Measurements from ENCODE around the gene DSCAML1.

The DSCAML1 gene

GRCh38 chr11:117761993-117762392 lies 35.0 kb downstream of the DSCAML1 start:
- no peak for DNase-seq (ENCODE audit: low read depth, low spot score)

- DNase-seq (ENCODE audit: low read depth, low spot score): no peak
These were observed 37.7 kb downstream of the DSCAML1 start for GRCh38 chr11:117759305-117759704.

GRCh38 chr11:117754030-117754429 lies 43.0 kb downstream of the DSCAML1 start:
- no peak for DNase-seq (ENCODE audit: low read depth, low spot score)

GRCh38 chr11:117752721-117753237 lies 44.2 kb downstream of the DSCAML1 start:
- DNase-seq (ENCODE audit: low read depth, low spot score): no peak

GRCh38 chr11:117752071-117752470 lies 44.9 kb downstream of the DSCAML1 start:
- no peak for DNase-seq (ENCODE audit: low read depth, low spot score)

GRCh38 chr11:117750916-117751662 lies 45.9 kb downstream of the DSCAML1 start:
- no peak for DNase-seq (ENCODE audit: low read depth, low spot score)

GRCh38 chr11:117750357-117750756 lies 46.7 kb downstream of the DSCAML1 start:
- DNase-seq (ENCODE audit: low read depth, low spot score): no peak

- no peak for DNase-seq (ENCODE audit: low read depth, low spot score)
These were observed 47.5 kb downstream of the DSCAML1 start for GRCh38 chr11:117749541-117749910.

GRCh38 chr11:117748771-117749540 lies 48.1 kb downstream of the DSCAML1 start:
- no peak for DNase-seq (ENCODE audit: low read depth, low spot score)

- DNase-seq (ENCODE audit: low read depth, low spot score): no peak
These were observed 49.1 kb downstream of the DSCAML1 start for GRCh38 chr11:117747892-117748291.

- no peak for DNase-seq (ENCODE audit: low read depth, low spot score)
These were observed 51.7 kb downstream of the DSCAML1 start for GRCh38 chr11:117745346-117745745.

- no peak for DNase-seq (ENCODE audit: low read depth, low spot score)
These were observed 52.4 kb downstream of the DSCAML1 start for GRCh38 chr11:117744471-117745150.

- no peak for DNase-seq (ENCODE audit: low read depth, low spot score)
These were observed 53.7 kb downstream of the DSCAML1 start for GRCh38 chr11:117743121-117743815.

- no peak for DNase-seq (ENCODE audit: low read depth, low spot score)
These were observed 58.6 kb downstream of the DSCAML1 start for GRCh38 chr11:117738246-117738957.

- no peak for DNase-seq (ENCODE audit: low read depth, low spot score)
These were observed 61.6 kb downstream of the DSCAML1 start for GRCh38 chr11:117735350-117735977.

- DNase-seq (ENCODE audit: low read depth, low spot score): no peak
These were observed 62.4 kb downstream of the DSCAML1 start for GRCh38 chr11:117734601-117735024.

- no peak for DNase-seq (ENCODE audit: low read depth, low spot score)
These were observed 63.7 kb downstream of the DSCAML1 start for GRCh38 chr11:117733316-117733715.

- DNase-seq (ENCODE audit: low read depth, low spot score): no peak
These were observed 65.2 kb downstream of the DSCAML1 start for GRCh38 chr11:117731722-117732290.

GRCh38 chr11:117730208-117730800 lies 66.7 kb downstream of the DSCAML1 start:
- DNase-seq (ENCODE audit: low read depth, low spot score): no peak

Data from activated CD4-positive, CD25-positive, alpha-beta regulatory T cell treated with anti-CD3 and anti-CD28 coated beads, Interleukin-2, amount 50 U/mL, for 16 hours (primary cell).